HG03378 (cell line): Measurements from ENCODE around the gene CCNY.

Source experiments
- ATAC-seq: cut with Tn5 transposase; IDR thresholded peaks from one replicate; pipeline ENCODE4 v1.9.1; 2021; ENCODE audit warnings: mild to moderate bottlenecking, moderate library complexity; ENCODE audit not compliant: unreplicated experiment

The CCNY gene

DNA sequence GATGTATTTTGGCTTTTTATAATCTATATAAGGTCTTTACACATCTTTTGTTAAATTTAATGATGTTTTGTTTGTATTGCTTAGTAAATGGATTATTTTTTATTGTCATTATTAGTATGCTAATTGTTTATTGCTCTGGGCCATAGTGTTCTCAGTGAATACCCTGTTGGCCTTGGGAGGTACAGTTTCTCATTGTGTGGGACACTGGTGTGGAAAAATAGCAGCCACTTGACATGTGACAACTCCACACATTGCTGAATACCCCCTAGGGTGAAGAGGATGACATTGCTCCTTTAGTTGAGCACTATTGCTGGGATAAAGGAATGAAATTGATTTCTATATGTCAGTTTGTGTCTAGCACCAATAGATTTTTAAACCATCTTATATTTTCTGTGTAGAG is 130.9 kb downstream of the CCNY start:
- no peak for ATAC-seq

DNA sequence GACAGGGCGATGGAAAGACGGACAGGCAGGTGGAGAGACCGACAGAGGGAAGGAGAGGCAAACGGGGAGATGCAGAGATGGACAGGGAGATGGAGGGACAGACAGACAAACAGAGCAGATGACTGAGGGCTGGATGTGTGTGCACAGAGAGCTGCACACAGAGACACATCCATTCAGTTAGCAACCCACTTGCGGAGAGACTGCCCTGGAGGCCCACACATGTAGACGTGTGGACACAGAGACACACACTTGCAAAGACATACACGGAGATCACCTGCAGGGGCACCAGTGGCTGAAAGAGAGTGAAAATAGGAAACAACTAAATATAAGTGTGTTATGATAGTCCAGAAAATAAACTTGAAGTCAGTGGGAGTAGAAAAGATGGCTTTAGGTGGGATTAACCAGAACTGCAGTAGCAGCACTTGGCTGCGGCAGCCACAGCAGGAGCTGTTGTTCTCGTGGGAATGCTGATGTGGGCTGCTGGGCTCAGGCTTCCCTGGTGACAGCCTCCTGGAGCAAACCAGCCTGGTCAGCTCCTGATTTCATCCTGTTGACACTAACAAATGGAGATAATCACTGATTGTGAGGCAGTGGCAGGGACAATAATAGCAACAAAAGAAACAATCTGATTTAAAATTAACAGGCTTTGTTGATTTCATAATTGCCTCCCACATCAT is 134.1 kb downstream of the CCNY start:
- ATAC-seq, result no peak

- ATAC-seq, result no peak
These were observed 134.6 kb downstream of the CCNY start for GRCh38 chr10:35470925-35471315.

DNA sequence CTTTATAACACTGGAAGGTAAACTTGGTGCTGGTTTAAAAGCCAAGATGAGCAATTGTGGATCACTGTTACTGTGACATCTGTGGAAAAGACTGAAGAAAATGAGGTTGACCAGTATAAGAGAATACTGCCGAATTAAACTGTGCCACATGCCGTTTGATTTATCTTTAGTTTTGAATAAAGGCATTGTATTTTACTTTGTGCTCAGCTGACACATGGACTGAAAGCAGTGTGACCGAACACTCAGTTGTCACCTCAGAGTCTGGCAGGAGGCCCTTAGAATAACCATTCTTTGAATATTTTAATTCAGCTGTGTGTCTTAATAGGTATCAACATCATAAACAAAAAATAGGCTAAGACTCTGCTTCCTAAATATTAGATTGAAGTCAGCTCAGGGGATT is 135.1 kb downstream of the CCNY start:
- no peak for ATAC-seq

GRCh38 chr10:35480142-35480541 is 143.8 kb downstream of the CCNY start:
- no peak for ATAC-seq

DNA sequence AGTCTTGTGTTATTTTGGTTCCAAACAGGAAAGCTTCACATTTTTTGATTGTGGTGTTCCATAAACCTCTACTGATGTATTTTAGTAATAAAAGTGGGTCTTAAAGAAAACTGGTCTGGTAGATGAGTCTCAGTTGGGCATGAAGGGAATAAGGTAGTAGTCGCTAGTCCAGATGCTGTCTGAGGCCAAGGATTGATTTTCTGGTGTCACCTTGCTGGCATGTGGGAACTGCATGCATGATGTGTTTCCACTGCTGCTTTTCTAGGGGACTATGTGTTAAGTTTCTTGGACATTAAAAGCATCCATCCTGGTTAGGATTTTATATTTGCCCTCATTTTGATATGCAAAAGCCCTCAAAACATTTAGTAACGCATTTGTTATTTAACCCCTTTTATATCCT is 145.1 kb downstream of the CCNY start:
- ATAC-seq, result no peak

- ATAC-seq, result no peak
These were observed 150.1 kb downstream of the CCNY start for GRCh38 chr10:35486297-35486990.

DNA sequence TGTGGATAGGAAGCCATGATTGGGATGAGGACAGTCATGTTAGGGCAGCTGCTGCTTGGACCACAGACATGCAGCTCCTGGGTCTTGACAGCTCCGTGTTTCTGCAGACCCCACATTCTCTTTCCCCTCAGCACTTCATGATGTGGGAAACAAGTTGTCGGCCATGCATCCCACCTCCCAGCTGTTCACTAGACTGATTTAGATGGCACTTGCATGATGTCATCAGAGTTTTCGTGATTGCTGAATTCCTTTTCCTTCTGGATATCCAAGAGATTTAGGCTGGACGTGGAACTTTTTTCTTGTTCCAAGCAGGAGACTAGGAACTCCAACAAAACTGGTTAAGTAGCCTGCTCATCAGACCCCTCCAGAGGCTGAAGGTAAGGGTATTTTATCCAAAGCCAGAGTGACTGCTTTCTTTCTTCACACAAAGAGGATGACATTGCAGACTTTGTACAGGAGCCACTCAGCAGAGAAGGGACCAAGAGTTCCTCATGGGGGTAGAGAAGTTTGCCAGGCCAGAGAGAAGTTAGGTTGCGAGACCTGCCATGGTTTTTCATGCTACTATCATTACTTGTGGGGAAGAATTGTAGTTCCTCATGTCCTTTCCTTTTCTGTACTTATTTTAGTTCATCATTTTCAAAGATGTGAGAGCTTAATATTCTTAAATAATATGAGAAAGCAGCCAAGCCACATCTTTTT is 151.2 kb downstream of the CCNY start:
- ATAC-seq, result no peak

DNA sequence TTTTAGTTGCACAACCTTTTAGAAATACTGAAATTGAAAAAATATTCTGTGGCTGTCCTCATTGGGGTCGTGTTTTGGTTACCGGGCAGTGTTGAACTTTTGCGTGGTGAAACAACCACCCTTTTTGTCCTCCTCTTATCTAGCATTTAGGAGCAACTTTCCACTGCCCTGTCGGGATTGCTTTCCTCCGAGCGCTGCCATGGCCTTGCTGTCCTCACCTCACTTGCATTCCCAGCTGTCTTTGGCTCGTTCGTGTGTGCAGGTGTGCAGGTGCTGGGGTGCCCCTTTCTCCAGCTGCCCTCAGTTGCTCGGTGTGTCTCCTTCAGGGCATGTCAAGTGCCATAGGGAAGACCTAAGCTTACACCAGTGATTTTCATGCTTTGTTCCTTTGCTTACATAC is 151.9 kb downstream of the CCNY start:
- no peak for ATAC-seq

GRCh38 chr10:35492386-35493195 is 156.3 kb downstream of the CCNY start:
- ATAC-seq, result no peak

DNA sequence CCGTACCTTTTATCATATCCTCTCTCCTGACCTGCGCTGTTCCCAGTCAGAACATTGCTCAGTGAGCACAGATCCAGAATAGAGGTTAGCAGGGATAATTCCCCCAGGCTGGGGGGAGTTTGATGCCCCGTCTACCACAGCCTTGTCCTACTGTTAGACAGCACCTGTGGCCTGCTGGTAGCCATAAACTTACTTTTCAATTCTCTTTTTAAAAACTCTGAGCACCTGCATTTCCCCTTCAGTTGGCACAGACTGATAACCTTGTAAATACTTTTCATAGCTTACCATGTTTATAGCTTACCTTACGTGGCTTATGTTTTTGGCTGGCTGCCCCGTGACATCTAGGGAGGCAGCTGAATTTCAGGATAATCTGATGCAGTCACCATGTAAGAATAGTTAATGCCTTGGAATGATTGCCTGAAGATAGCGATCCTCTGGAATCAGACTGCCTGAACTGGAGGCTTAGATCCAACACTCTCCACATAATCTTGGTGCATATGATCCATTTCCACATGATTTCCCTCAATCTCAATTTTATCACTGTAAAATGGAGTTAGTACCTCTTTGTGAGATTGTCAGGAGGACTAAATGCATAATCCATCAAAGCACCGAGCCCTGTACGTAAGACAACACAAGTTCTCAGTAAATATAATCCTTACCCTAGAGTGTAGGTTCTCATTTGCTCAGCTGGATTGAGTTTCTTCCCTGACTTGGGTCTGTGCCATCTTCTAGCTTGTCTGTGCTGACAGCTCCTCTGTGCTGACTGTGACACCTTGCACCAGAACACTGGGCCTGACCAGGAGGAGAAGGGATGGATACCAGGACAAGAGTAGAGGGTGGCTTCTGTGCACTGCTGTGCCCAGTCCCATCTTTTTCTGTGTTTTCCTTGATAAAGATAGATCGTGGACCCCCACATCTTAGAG is 157.1 kb downstream of the CCNY start:
- ATAC-seq, result no peak

GRCh38 chr10:35495521-35496119 is 159.3 kb downstream of the CCNY start:
- ATAC-seq, result peak; percentile 71

DNA sequence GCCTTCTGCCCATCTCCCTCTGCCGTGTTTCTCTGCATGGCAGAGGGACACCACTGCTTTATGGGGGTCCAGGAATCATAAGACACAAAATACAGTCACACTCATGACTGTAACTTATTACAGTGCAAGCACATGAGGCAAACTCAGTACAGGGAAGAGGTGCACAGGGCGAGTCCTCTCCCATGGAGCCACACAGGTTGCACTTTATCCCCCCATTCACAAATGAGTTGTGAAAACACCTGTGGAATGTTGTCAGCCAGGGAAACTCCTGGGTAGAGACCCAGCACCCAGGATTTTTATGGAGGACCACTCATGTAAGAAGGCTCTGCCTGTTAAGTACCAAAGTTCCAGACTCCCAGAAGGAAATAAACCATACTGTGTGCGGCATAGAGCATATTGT is 161.6 kb downstream of the CCNY start:
- no peak for ATAC-seq

DNA sequence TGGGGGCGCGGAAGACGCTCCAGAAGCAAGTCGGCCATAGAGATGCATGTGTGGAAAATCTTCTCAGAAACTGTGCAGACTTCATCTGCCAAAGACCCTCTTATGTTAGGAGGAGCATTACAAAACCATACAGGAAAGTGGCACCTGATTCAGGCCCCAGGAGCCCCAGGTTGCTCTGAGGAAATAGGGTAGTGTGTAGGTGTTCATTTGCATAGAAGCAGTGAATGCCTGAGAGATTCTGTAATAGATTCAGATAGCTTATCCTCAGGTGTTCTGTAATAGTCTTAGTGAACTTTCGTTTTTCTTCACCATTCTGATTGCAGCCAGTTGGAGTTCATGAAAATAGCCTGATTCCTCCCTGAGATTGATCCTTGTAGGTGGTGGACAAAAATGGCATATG is 162.4 kb downstream of the CCNY start:
- ATAC-seq, result peak; percentile 83

GRCh38 chr10:35501923-35502322 is 165.6 kb downstream of the CCNY start:
- no peak for ATAC-seq

- no peak for ATAC-seq
These were observed 166.4 kb downstream of the CCNY start for GRCh38 chr10:35502692-35503091.

- ATAC-seq, result no peak
These were observed 167.3 kb downstream of the CCNY start for GRCh38 chr10:35503578-35503977.

GRCh38 chr10:35504132-35504531 is 167.8 kb downstream of the CCNY start:
- no peak for ATAC-seq

GRCh38 chr10:35505241-35505873 is 169.0 kb downstream of the CCNY start:
- no peak for ATAC-seq
